Neural progenitor cell (in vitro differentiated cells): ENCODE data around the gene CSTA. TPM values are rescaled to one million over a fixed set of nuclear protein-coding genes. Genes with fewer than 3 reads are reported as not detected.
"Not testable (repeated sequence)": the region's sequence is repeated elsewhere in the genome, so short reads cannot be mapped to it uniquely, and the experiment has no call there.

ENCODE experiments used
- DNase-seq: peaks from one replicate; pipeline ENCODE4 v3.0.0-alpha.2; 2016; ENCODE audit warnings: low spot score
- H2AFZ ChIP-seq: fragments of 200-600 bp; sonication (generic); replicated peaks from 2 replicates; pipeline ENCODE4 v1.6.1; 2016; ENCODE audit warnings: antibody characterized with exemption
- H3F3A ChIP-seq: fragments of 200-600 bp; sonication (generic); 2 replicates; pipeline ENCODE4 v1.6.1; 2016; ENCODE audit warnings: antibody characterized with exemption, low read depth
- H3K27ac ChIP-seq: fragments of 200-600 bp; sonication (generic); 2 replicates; pipeline ENCODE4 v1.5.1; 2016; ENCODE audit warnings: mild to moderate bottlenecking
- H3K27me3 ChIP-seq: fragments of 200-600 bp; sonication (generic); 2 replicates; pipeline ENCODE4 v1.6.1; 2016; ENCODE audit warnings: mild to moderate bottlenecking, moderate library complexity
- H3K36me3 ChIP-seq: fragments of 200-600 bp; sonication (generic); 2 replicates; pipeline ENCODE4 v1.5.1; 2016
- H3K4me1 ChIP-seq: fragments of 200-600 bp; sonication (generic); 2 replicates; pipeline ENCODE4 v1.6.1; 2016; ENCODE audit warnings: mixed run types
- H3K4me2 ChIP-seq: fragments of 200-600 bp; sonication (generic); 2 replicates; pipeline ENCODE4 v1.6.1; 2016
- H3K4me3 ChIP-seq: fragments of 200-600 bp; sonication (generic); 2 replicates; pipeline ENCODE4 v1.5.1; 2016
- H3K79me2 ChIP-seq: fragments of 200-600 bp; sonication (generic); 2 replicates; pipeline ENCODE4 v1.6.1; 2016; ENCODE audit warnings: low read depth
- H3K9ac ChIP-seq: fragments of 200-600 bp; sonication (generic); 2 replicates; pipeline ENCODE4 v1.6.1; 2016
- H3K9me3 ChIP-seq: fragments of 200-600 bp; sonication (generic); 2 replicates; pipeline ENCODE4 v1.5.1; 2016; ENCODE audit warnings: low read depth
- H4K20me1 ChIP-seq: fragments of 200-600 bp; sonication (generic); 2 replicates; pipeline ENCODE4 v1.6.1; 2016; ENCODE audit warnings: low read depth
- H3K27ac Mint-ChIP-seq: 3 replicates; pipeline ENCODE4 v1.8.0; 2021; ENCODE audit warnings: mixed read lengths
- H3K27me3 Mint-ChIP-seq: 2 replicates; pipeline ENCODE4 v1.8.0; 2022; ENCODE audit warnings: low read depth, mild to moderate bottlenecking, inconsistent platforms, moderate library complexity, mixed read lengths; ENCODE audit not compliant: insufficient read depth
- H3K36me3 Mint-ChIP-seq: 3 replicates; pipeline ENCODE4 v1.8.0; 2021; ENCODE audit warnings: mixed read lengths
- H3K4me1 Mint-ChIP-seq: 3 replicates; pipeline ENCODE4 v1.8.0; 2021; ENCODE audit warnings: mixed read lengths
- H3K4me3 Mint-ChIP-seq: 3 replicates; pipeline ENCODE4 v1.8.0; 2021; ENCODE audit warnings: mild to moderate bottlenecking, moderate library complexity, mixed read lengths
- H3K9me3 Mint-ChIP-seq: 3 replicates; pipeline ENCODE4 v1.8.0; 2020; ENCODE audit warnings: mixed read lengths
- EZH2 ChIP-seq: fragments of 200-600 bp; sonication (generic); IDR thresholded peaks from 2 replicates; pipeline ENCODE4 v1.6.1; 2017; ENCODE audit warnings: antibody characterized with exemption, mild to moderate bottlenecking, moderate library complexity
- EZH2phosphoT487 ChIP-seq: fragments of 200-600 bp; sonication (generic); IDR thresholded peaks from 2 replicates; pipeline ENCODE4 v1.6.1; 2017; ENCODE audit warnings: antibody characterized with exemption
- total RNA-seq: library from RNA; depleted of rRNA; stranded (reverse); fragments of >200 nt; gene quantifications from 2 replicates; pipeline ENCODE4 v1.2.3, GENCODE V29; 2015; ENCODE audit warnings: low replicate concordance
- TF ChIP-seq, protein P1 (sequence below): fragments of 200-600 bp; sonication (generic); IDR thresholded peaks from 2 replicates; pipeline ENCODE4 v1.5.1; 2017; ENCODE audit warnings: antibody characterized with exemption, mild to moderate bottlenecking

Gene CSTA
- total RNA-seq, 1 donor from 2014 or later = not detected

DNA sequence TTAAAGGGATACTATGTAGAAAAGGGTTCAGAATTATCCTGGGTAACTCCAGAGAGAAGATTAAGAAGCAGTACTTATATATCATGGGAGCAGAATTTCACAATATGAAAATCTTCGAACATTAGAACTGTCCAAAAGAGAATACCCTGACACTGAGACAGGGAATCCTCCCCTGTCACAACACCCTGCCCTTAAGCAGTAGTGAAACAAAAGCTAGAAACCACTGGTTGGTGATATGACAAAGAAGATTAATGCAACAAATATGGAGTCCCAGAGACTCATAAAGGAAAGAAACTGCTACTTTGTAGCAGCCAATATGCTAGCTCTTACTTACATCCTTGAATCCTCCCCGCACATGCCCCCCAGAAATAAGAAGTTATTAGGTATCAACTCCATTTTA is 39.4 kb downstream of the CSTA start:
- no peak overlapping the region for H3K27ac ChIP-seq
- H3K9ac ChIP-seq = no peak overlapping the region
- no peak for DNase-seq
- H3K4me2 ChIP-seq = no peak overlapping the region
- no peaks in the 10 kb centered on the region for H4K20me1 ChIP-seq
- peaks cover 7% of the 10 kb centered on the region for H3K36me3 Mint-ChIP-seq
- no peaks in the 10 kb centered on the region for H3K27me3 ChIP-seq
- H3K9me3 ChIP-seq = no peaks in the 10 kb centered on the region
- H3K4me3 Mint-ChIP-seq = no peak overlapping the region
- H3K4me1 Mint-ChIP-seq = no peaks in the 10 kb centered on the region
- no peak overlapping the region for H3K27ac Mint-ChIP-seq
- TF ChIP-seq, protein P1, sequence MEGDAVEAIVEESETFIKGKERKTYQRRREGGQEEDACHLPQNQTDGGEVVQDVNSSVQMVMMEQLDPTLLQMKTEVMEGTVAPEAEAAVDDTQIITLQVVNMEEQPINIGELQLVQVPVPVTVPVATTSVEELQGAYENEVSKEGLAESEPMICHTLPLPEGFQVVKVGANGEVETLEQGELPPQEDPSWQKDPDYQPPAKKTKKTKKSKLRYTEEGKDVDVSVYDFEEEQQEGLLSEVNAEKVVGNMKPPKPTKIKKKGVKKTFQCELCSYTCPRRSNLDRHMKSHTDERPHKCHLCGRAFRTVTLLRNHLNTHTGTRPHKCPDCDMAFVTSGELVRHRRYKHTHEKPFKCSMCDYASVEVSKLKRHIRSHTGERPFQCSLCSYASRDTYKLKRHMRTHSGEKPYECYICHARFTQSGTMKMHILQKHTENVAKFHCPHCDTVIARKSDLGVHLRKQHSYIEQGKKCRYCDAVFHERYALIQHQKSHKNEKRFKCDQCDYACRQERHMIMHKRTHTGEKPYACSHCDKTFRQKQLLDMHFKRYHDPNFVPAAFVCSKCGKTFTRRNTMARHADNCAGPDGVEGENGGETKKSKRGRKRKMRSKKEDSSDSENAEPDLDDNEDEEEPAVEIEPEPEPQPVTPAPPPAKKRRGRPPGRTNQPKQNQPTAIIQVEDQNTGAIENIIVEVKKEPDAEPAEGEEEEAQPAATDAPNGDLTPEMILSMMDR = no peak
- TF ChIP-seq EZH2phosphoT487 (no peak), EZH2 (no peak)
- H3F3A ChIP-seq = no peaks in the 10 kb centered on the region
- H3K79me2 ChIP-seq = no peaks in the 10 kb centered on the region
- no peak overlapping the region for H2AFZ ChIP-seq
- peaks cover 8% of the 10 kb centered on the region for H3K36me3 ChIP-seq
- no peak overlapping the region for H3K4me3 ChIP-seq
- H3K4me1 ChIP-seq = no peaks in the 10 kb centered on the region
- no peaks in the 10 kb centered on the region for H3K27me3 Mint-ChIP-seq
- H3K9me3 Mint-ChIP-seq = no peaks in the 10 kb centered on the region

DNA sequence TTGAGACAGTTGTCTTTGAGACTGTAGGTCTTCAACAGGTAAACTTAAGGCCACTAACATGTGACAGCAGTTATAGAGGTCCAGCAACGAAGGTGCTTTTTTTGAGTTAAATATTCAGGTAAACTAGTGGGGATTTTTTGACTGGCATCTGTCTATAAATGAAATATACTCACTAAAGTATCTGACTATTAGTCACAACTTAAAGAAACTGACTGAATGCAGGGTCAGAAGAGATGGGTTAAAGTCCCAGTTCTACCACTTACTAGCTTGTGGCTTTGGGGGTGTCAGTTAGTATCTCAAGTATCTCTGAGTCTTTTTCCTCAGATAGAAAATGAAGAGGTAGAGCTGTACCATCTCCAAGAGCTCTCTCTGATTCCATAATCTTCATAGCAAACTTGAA is 40.0 kb downstream of the CSTA start:
- no peak overlapping the region for H3K9ac ChIP-seq
- no peak overlapping the region for H3K4me2 ChIP-seq
- peaks cover 8% of the 10 kb centered on the region for H3K36me3 ChIP-seq
- Mint-ChIP-seq H3K27me3 (no peaks in the 10 kb centered on the region), H3K36me3 (peaks cover 7% of the 10 kb centered on the region), H3K4me3 (no peak overlapping the region), H3K9me3 (no peaks in the 10 kb centered on the region), H3K27ac (no peak overlapping the region), H3K4me1 (no peaks in the 10 kb centered on the region)
- no peak for TF ChIP-seq EZH2phosphoT487
- TF ChIP-seq, protein P1 = no peak
- no peak for TF ChIP-seq EZH2
- H3K27me3 ChIP-seq = no peaks in the 10 kb centered on the region
- H3K27ac ChIP-seq = no peak overlapping the region
- no peaks in the 10 kb centered on the region for H3K79me2 ChIP-seq
- no peaks in the 10 kb centered on the region for H3K4me1 ChIP-seq
- H3F3A ChIP-seq = no peaks in the 10 kb centered on the region
- no peaks in the 10 kb centered on the region for H4K20me1 ChIP-seq
- no peaks in the 10 kb centered on the region for H3K9me3 ChIP-seq
- H2AFZ ChIP-seq = no peak overlapping the region
- H3K4me3 ChIP-seq = no peak overlapping the region
- DNase-seq = no peak

DNA sequence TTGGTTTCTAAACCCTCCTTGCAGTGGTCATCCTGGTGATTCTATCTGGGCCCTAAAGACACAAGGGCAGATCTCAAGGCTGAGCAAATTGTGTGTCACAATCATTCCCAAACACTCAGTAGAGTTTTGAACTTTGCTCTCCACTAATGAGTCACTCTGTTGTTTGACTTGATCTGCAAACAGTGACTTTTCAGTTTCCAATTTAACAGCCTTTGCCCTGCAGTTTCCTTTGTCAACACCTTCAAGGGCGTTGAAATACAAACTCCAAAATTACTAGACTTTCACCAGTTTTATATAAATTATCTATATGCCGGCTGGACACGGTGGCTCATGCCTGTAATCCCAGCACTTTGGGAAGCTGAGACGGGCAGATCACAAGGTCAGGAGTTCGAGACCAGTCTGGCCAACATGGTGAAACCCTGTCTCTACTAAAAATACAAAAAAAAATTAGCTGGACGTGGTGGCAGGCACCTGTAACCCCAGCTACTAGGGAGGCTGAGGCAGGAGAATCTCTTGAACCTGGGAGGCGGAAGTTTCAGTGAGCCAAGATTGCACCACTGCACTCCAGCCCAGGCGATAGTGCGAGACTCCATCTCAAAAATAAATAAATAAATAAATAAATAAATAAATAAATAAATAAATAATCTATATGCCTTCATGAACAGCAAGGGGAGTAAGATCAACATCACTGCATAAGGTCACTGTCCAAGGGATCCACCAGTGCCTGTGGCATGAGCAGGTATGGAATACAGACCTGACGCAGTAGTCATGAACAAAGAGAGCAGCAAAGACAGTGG is 40.7 kb downstream of the CSTA start:
- H3K9me3 ChIP-seq, H2AFZ ChIP-seq, H3F3A ChIP-seq, H3K4me1 Mint-ChIP-seq, H3K27me3 Mint-ChIP-seq, H3K4me3 ChIP-seq, H3K36me3 Mint-ChIP-seq, H3K27ac Mint-ChIP-seq, H3K4me2 ChIP-seq, H3K9me3 Mint-ChIP-seq, H3K27ac ChIP-seq, H4K20me1 ChIP-seq, H3K4me1 ChIP-seq, H3K36me3 ChIP-seq, H3K9ac ChIP-seq, H3K79me2 ChIP-seq, H3K4me3 Mint-ChIP-seq, DNase-seq, H3K27me3 ChIP-seq: not testable (repeated sequence)

DNA sequence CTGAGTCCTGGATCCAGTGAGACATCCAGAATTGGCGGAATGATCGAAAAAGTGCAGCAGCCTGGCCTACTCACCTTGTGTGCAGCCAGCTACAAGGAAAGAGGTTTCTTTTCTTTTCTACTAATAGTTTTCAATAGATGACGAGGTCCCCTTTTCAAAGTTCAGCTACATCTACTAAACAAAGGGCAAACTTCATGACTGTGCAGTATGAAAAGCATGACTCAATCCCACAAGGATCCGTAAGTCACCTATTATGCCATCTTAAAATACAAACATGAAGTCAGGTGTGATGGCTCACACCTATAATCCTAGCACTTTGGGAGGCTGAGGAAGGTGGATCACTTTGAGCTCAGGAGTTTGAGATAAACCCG is 41.3 kb downstream of the CSTA start:
- Histone ChIP-seq H3K4me1 (no peaks in the 10 kb centered on the region), H3K4me3 (no peak overlapping the region), H3K27ac (no peak overlapping the region), H3K9me3 (no peaks in the 10 kb centered on the region), H4K20me1 (peaks cover 2% of the 10 kb centered on the region), H3K9ac (no peak overlapping the region), H3K79me2 (no peaks in the 10 kb centered on the region), H3F3A (no peaks in the 10 kb centered on the region), H2AFZ (no peak overlapping the region), H3K27me3 (no peaks in the 10 kb centered on the region), H3K4me2 (no peak overlapping the region), H3K36me3 (peaks cover 7% of the 10 kb centered on the region)
- H3K4me3 Mint-ChIP-seq = no peak overlapping the region
- no peak for DNase-seq
- no peaks in the 10 kb centered on the region for H3K4me1 Mint-ChIP-seq
- no peaks in the 10 kb centered on the region for H3K9me3 Mint-ChIP-seq
- peaks cover 7% of the 10 kb centered on the region for H3K36me3 Mint-ChIP-seq
- no peaks in the 10 kb centered on the region for H3K27me3 Mint-ChIP-seq
- H3K27ac Mint-ChIP-seq = no peak overlapping the region
- TF ChIP-seq EZH2phosphoT487 (no peak), EZH2 (no peak)
- TF ChIP-seq, protein P1 = no peak
